ENCODE measurements around the gene IPO4.

IPO4 gene

DNA sequence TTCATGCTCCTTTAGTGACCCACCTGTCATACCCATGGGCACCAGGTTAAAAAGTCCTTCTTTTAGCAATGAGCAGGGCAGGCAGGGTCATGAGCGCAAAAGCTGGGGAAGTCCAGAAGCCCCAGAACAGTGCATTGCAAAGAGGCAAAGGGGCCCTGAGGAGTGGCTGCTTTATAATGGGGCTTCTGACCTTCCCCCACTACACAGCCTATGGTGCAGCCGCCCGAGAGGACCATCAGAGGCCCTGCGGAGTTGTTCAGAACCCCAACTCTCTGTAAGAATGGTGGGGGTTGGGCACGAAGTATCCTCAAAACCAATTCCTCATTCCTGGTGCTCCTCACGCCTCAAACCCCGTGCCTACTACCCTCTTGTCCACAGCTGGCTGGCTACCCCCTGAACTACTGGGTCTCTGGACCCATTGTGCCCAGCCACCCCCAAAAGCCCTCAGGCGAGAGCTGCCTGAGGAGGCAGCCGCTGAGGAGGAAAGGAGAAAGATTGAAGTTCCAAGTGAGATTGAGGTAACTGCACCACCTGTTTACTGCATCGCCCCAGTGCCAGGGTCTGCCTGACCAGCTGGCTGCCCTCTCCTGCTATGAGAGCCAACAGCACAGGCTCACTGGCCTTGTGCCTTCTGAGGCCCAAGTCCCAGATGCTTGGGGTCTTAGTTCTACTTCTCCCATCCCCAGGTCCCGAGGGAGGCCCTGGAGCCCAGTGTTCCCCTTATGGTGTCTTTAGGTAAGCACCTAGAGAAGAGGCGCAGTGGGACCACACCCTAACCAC is 10.0 kb downstream of the IPO4 start:
- Histone ChIP-seq H3K27ac (replicated peaks) (no peak overlapping the region), H3K27me3 (ENCODE audit: insufficient read depth, poor library complexity, severe bottlenecking) (no peaks in the 10 kb centered on the region), H3K4me3 (replicated peaks; ENCODE audit: insufficient read depth, low read length) (no peak overlapping the region)
- TF ChIP-seq GABPA (IDR thresholded peaks at IDR 0.05; ENCODE audit: low read depth) = no peak
- TF ChIP-seq SPI1 (IDR thresholded peaks at IDR 0.05; ENCODE audit: borderline replicate concordance, low read depth) = no peak
- TF ChIP-seq, protein P1, sequence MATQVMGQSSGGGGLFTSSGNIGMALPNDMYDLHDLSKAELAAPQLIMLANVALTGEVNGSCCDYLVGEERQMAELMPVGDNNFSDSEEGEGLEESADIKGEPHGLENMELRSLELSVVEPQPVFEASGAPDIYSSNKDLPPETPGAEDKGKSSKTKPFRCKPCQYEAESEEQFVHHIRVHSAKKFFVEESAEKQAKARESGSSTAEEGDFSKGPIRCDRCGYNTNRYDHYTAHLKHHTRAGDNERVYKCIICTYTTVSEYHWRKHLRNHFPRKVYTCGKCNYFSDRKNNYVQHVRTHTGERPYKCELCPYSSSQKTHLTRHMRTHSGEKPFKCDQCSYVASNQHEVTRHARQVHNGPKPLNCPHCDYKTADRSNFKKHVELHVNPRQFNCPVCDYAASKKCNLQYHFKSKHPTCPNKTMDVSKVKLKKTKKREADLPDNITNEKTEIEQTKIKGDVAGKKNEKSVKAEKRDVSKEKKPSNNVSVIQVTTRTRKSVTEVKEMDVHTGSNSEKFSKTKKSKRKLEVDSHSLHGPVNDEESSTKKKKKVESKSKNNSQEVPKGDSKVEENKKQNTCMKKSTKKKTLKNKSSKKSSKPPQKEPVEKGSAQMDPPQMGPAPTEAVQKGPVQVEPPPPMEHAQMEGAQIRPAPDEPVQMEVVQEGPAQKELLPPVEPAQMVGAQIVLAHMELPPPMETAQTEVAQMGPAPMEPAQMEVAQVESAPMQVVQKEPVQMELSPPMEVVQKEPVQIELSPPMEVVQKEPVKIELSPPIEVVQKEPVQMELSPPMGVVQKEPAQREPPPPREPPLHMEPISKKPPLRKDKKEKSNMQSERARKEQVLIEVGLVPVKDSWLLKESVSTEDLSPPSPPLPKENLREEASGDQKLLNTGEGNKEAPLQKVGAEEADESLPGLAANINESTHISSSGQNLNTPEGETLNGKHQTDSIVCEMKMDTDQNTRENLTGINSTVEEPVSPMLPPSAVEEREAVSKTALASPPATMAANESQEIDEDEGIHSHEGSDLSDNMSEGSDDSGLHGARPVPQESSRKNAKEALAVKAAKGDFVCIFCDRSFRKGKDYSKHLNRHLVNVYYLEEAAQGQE (IDR thresholded peaks at IDR 0.05; ENCODE audit: insufficient replicate concordance, low read depth) = no peak
- TF ChIP-seq CTCF (IDR thresholded peaks at IDR 0.05; ENCODE audit: insufficient read depth, low read length) = no peak
- no peak for TF ChIP-seq POLR2AphosphoS5 (IDR thresholded peaks at IDR 0.05; ENCODE audit: low read depth)
- no peak for DNase-seq (ENCODE audit: low read depth in 1 of 2, low spot score in 1 of 2)

DNA sequence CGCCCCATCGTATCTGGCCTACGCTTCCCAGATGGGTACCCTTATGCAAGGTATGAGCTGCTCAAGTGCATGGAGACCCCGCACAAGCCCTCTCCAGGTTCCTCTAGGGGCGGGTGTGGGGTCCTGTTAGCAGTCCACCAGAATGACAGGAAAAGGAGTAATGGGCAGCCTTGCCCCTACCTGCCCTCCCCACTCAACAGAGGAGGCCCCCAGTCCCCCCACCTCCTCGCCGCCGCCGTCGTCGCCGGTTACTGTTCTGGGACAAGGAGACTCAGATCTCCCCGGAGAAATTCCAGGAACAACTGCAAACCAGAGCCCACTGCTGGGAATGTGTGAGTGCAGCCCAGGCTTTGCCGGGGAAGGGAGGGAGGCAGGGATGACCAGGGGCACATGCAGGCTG is 10.7 kb downstream of the IPO4 start:
- Histone ChIP-seq H3K27ac (replicated peaks) (no peak overlapping the region), H3K27me3 (ENCODE audit: insufficient read depth, poor library complexity, severe bottlenecking) (no peaks in the 10 kb centered on the region), H3K4me3 (replicated peaks; ENCODE audit: insufficient read depth, low read length) (no peak overlapping the region)
- no peak for DNase-seq (ENCODE audit: low read depth in 1 of 2, low spot score in 1 of 2)
- TF ChIP-seq POLR2AphosphoS5 (IDR thresholded peaks at IDR 0.05; ENCODE audit: low read depth) (no peak), CTCF (IDR thresholded peaks at IDR 0.05; ENCODE audit: insufficient read depth, low read length) (no peak), GABPA (IDR thresholded peaks at IDR 0.05; ENCODE audit: low read depth) (no peak), SPI1 (IDR thresholded peaks at IDR 0.05; ENCODE audit: borderline replicate concordance, low read depth) (no peak)
- TF ChIP-seq, protein P1 (IDR thresholded peaks at IDR 0.05; ENCODE audit: insufficient replicate concordance, low read depth) = no peak

- no peak overlapping the region for H3K27ac ChIP-seq (replicated peaks)
- DNase-seq (ENCODE audit: low read depth in 1 of 2, low spot score in 1 of 2) = no peak
- H3K27me3 ChIP-seq (ENCODE audit: insufficient read depth, poor library complexity, severe bottlenecking) = no peaks in the 10 kb centered on the region
- H3K4me3 ChIP-seq (replicated peaks; ENCODE audit: insufficient read depth, low read length) = no peak overlapping the region
- TF ChIP-seq, protein P1 (IDR thresholded peaks at IDR 0.05; ENCODE audit: insufficient replicate concordance, low read depth) = no peak
- no peak for TF ChIP-seq CTCF (IDR thresholded peaks at IDR 0.05; ENCODE audit: insufficient read depth, low read length)
- TF ChIP-seq SPI1 (IDR thresholded peaks at IDR 0.05; ENCODE audit: borderline replicate concordance, low read depth) = no peak
- no peak for TF ChIP-seq GABPA (IDR thresholded peaks at IDR 0.05; ENCODE audit: low read depth)
- no peak; the same call in 1 of the 2 replicates for TF ChIP-seq POLR2AphosphoS5 (IDR thresholded peaks at IDR 0.05; ENCODE audit: low read depth)
These were observed 11.4 kb downstream of the IPO4 start for GRCh38 chr14:24177041-24177825.

Data from HL-60 (cell line).